CD4-positive, alpha-beta T cell treated with Interleukin-21 for 1 hour (primary cell): ENCODE results near the gene TRIOBP.
A peak's percentile ranks its signal among the peaks of the same experiment; 100 is the strongest.

Experiments used
- DNase-seq: peaks from one replicate; pipeline ENCODE4 v3.0.0-alpha.2; 2020

TRIOBP gene

GRCh38 chr22:37806409-37807333 is 109.8 kb downstream of the TRIOBP start:
- DNase-seq, result no peak

GRCh38 chr22:37807410-37808293 is 110.8 kb downstream of the TRIOBP start, which contains the start of gene GCAT:
Gene GCAT (plus strand): TSS chr22:37807934. CDS start chr22:37807968, 34 bp downstream.
- DNase-seq, result peak; percentile 92

GRCh38 chr22:37808294-37808657 is 111.4 kb downstream of the TRIOBP start:
- no peak for DNase-seq

GRCh38 chr22:37809672-37810333 is 113.0 kb downstream of the TRIOBP start:
- DNase-seq, result no peak

GRCh38 chr22:37811867-37812266 is 115.0 kb downstream of the TRIOBP start:
- DNase-seq, result no peak

GRCh38 chr22:37812869-37813678 is 116.2 kb downstream of the TRIOBP start:
- no peak for DNase-seq

GRCh38 chr22:37815593-37815992 is 118.7 kb downstream of the TRIOBP start:
- no peak for DNase-seq

- DNase-seq, result no peak
Observed at GRCh38 chr22:37816543-37817180, 119.8 kb downstream of the TRIOBP start.

GRCh38 chr22:37817705-37818408 is 121.0 kb downstream of the TRIOBP start:
- peak; percentile 83 for DNase-seq

GRCh38 chr22:37818409-37819104 is 121.7 kb downstream of the TRIOBP start:
- peak; percentile 65 for DNase-seq

- DNase-seq, result no peak
Observed at GRCh38 chr22:37819105-37819433, 122.2 kb downstream of the TRIOBP start.

- no peak for DNase-seq
Observed at GRCh38 chr22:37820350-37820749, 123.5 kb downstream of the TRIOBP start.

GRCh38 chr22:37822079-37822833 is 125.4 kb downstream of the TRIOBP start:
- DNase-seq, result no peak

GRCh38 chr22:37823134-37823985 is 126.5 kb downstream of the TRIOBP start, which contains the start of gene GALR3:
Gene GALR3 (plus strand): TSS chr22:37823382. CDS start chr22:37823407, 25 bp downstream.
- no peak for DNase-seq

- DNase-seq, result no peak
Observed at GRCh38 chr22:37824674-37825641, 128.1 kb downstream of the TRIOBP start.
